NCI-H345 treated with DMSO at 0.1 percent for 48 hours (cell line): ENCODE measurements around the gene CYB561D1.
"Not testable (repeated sequence)": the region's sequence is repeated elsewhere in the genome, so short reads cannot be mapped to it uniquely, and the experiment has no call there.

Source experiments
- DNase-seq: peaks from one replicate; lab custom pipeline; 2025; ENCODE audit not compliant: unreplicated experiment; lab: John Stamatoyannopoulos, UW

The CYB561D1 gene, protein sequence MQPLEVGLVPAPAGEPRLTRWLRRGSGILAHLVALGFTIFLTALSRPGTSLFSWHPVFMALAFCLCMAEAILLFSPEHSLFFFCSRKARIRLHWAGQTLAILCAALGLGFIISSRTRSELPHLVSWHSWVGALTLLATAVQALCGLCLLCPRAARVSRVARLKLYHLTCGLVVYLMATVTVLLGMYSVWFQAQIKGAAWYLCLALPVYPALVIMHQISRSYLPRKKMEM

GRCh38 chr1:109493805-109494539 is at the start of gene CYB561D1:
Gene CYB561D1 (plus strand): TSS chr1:109494094. CDS start chr1:109494140, 46 bp downstream.
- peak; percentile 62 for DNase-seq

GRCh38 chr1:109444346-109444745 is 49.5 kb upstream of the CYB561D1 start:
- DNase-seq = no peak

DNA sequence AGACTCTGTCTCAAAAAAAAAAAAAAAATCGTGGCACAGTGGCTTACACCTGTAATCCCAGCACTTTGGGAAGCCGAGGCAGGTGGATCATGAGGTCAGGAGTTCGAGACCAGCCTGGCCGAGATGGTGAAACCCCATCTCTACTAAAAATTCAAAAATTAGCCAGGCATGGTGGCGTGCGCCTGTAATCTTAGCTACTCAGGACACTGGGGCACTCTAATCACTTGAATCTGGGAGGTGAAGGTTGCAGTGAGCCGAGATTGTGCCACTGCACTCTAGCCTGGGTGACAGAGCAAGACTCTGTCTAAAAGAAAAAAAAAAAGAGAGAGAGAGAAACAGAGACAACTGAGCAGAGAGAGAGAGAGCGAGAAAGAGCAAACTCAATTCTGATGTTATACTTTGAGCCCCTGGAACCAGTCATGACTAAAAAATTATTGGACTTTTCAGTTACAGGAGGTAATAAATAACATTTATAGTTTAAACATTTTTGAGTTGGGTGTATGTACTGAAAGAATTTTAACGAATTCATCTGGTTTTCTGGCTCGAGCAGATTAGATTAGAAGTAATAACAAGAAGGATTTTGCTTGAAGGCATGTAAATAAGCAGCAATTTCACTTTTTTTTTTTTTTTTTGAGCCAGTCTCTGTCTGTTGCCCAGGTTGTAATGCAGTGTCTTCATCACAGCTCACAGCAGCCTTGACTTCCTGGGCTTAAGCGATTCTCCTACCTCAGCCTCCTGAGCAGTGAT is 47.8 kb upstream of the CYB561D1 start:
- DNase-seq = not testable (repeated sequence)

DNA sequence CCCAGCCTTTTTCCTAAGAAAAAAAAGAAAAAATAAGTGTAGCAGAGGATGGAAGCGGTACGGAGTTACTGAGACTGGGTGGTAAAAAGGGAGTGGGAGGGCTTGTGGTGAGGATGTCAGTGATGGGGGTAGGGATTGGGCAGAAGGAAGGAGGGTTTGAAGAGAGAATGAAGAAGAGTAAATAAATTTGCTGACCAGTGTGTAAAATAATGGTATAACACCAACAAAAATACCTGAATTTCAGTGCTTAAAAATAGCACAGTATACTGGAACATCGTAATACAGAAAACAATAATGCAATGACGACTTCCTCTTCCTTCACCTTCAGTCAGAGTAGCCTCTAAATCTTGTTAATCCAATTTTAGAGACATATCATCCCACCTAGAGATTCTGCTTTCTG is 46.4 kb upstream of the CYB561D1 start:
- DNase-seq = no peak

GRCh38 chr1:109454497-109455133 is 39.3 kb upstream of the CYB561D1 start:
- DNase-seq = no peak

DNA sequence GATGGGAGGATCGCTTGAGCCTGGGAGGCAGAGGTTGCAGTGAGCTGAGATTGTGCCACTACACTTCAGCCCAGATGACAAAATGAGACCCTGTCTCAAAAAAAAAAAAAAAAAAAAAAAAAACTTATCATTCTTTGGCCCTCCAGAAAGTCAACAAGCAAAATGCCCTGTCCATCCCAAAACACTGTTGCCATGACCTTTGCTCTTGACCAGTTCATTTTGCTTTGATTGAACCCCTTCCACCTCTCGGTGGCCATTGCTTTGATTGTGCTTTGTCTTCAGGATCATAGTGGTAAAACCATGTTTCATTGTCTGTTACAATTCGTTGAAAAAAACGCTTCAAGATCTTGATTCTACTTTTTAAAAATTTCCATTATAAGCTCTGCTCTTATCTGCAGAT is 36.1 kb upstream of the CYB561D1 start:
- DNase-seq = no peak

GRCh38 chr1:109466125-109466451 is 27.8 kb upstream of the CYB561D1 start:
- no peak for DNase-seq

GRCh38 chr1:109466452-109467300 is 27.2 kb upstream of the CYB561D1 start, which contains the start of gene SYPL2:
Gene SYPL2 (plus strand): TSS chr1:109466546. CDS start chr1:109466844, 298 bp downstream.
- DNase-seq = no peak

DNA sequence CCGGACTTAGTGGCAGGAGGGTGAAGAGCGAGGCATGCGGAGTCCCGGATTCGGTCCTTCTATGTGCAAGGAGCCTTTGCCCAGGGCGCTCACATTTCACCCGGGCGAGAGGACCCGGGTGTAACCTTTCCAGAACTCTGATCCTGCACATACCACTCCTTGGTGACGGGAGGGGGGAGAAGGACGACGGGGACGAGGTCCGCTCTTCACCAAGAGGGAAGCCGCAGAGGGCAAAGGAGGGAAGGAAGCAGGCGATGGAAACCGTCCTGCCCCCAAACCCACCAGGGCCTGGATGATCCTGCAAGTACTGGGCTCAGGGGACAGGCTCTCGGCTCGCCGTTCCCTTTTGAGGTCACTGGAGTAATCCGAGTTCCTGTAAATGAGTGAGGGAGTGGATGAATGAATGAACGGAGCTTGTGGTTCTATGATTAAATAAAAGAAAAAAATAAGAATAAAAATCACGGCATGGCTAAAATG is 26.6 kb upstream of the CYB561D1 start:
- no peak for DNase-seq

DNA sequence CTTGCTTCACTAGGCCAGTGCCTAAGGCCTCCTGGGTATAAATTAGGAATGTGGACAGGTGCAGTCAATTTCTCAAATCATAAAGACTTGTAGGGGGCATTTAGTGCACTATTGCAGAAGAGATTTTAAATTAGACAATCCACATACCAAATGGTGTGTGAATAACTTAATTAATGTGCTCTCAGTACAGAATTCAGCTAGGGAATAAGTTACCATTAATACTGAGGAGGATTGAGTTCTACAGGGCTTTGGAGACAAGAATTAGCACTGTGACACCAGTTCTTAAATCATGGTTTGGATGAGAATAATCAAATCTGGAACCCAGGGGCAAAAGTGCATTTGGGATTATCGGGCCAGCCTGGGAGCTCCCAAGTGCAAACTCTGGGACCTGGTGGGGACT is 25.8 kb upstream of the CYB561D1 start:
- DNase-seq = no peak

GRCh38 chr1:109468903-109469302 is 25.0 kb upstream of the CYB561D1 start:
- no peak for DNase-seq

DNA sequence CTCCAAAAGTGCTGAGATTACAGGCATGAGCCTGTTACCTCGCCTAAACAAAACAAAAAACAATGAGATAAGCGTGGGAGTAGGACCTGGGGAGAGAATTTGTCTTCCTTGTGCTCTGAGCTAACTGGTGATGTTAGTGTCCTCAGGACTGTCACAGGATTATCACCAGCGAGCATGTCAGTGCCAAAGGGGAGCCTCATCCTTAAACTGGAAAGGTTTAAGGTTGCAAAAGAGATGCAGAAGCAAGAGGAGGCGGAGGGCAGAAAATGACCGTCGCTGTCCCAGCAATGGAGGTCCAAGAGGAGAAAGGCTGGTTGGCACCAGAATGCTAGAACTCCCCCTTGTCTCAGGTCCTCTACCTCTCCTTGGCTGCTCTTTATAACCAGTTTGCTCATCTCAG is 23.6 kb upstream of the CYB561D1 start:
- DNase-seq = no peak

DNA sequence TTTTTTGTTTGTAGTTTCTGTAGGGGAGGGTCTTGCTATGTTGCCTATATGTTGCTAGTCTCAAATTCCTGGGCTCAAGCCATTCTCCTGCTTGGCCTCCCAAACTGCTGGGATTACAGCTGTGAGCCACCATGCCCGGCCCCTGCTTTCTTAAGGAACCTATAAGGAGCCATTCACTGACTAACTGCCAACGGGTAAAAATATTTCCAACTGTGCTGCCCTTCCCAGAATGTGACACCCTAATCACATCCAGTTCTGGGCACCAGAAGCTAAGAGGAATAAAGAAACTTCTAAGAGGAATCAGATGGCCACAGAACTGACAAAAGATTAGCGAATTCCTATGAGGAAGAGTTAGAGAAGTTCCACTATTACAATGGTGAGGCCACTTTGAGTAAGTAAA is 21.1 kb upstream of the CYB561D1 start:
- no peak for DNase-seq

- not testable (repeated sequence) for DNase-seq
These were observed 20.4 kb upstream of the CYB561D1 start for GRCh38 chr1:109473284-109474057.

GRCh38 chr1:109474697-109475096 is 19.2 kb upstream of the CYB561D1 start:
- DNase-seq = no peak

DNA sequence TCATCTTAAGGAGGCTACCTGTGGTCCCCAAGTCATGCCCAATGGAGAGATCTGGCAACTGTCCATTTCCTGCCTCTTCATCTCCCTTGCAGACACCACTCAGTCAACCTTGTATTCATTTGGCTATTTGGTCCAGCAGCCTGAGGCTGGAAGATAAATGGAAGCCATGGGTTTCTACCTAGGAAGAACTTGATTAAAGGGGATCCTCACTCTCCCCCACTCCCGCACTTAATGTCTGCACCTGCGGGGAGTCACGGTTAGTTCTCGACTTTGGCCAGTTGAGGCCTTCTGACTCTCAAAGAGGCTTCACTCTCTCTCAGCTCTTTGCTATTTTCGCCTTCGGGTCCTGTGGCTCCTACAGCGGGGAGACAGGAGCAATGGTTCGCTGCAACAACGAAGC is 18.6 kb upstream of the CYB561D1 start:
- no peak for DNase-seq

DNA sequence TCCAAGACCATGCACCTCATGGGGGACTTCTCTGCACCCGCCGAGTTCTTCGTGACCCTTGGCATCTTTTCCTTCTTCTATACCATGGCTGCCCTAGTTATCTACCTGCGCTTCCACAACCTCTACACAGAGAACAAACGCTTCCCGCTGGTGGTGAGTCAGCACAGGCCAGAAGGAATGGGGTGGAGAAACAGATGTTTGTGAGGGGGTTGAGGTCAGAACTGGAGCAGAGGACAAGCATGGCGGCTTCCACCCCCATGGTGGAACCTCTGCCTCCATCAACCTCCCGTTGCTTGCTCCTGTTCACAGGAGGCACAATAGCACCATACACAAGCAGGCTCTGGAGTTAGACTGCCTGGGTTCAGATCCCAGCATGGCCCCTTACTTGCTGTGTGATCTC is 17.1 kb upstream of the CYB561D1 start:
- no peak for DNase-seq

GRCh38 chr1:109477821-109478220 is 16.1 kb upstream of the CYB561D1 start:
- DNase-seq = no peak

GRCh38 chr1:109478806-109479205 is 15.1 kb upstream of the CYB561D1 start:
- DNase-seq = no peak

- DNase-seq = no peak
These were observed 14.6 kb upstream of the CYB561D1 start for GRCh38 chr1:109479311-109479710.
